Transverse colon (tissue), 4 donors: ENCODE measurements around the gene DUSP3.

Experiments
- CTCF ChIP-seq, 5 experiments: fragments of 200-600 bp in 3 of 5; fragments of 450-650 bp in 2 of 5; sonication (generic) in 3 of 5; IDR thresholded peaks; 1 replicate in 2 of 5; 2 replicates in 3 of 5; pipeline ENCODE4 v1.5.1; 2016 to 2017; ENCODE audit warnings: antibody characterized with exemption in 5 of 5, inconsistent platforms in 3 of 5, mild to moderate bottlenecking in 2 of 5, moderate library complexity in 1 of 5
- POLR2A ChIP-seq: fragments of 450-650 bp; IDR thresholded peaks from one replicate; pipeline ENCODE4 v1.6.1; 2016; ENCODE audit warnings: antibody characterized with exemption, mild to moderate bottlenecking, moderate library complexity
- POLR2AphosphoS5 ChIP-seq, 3 donors: sonication (generic); formaldehyde crosslinking; IDR thresholded peaks; one replicate each; pipeline ENCODE4 v1.6.1; 2016; ENCODE audit warnings: antibody characterized with exemption in 3 of 3

GRCh38 chr17:43822570-43823190 is 43.9 kb upstream of the DUSP3 start:
- TF ChIP-seq CTCF (IDR thresholded peaks at IDR 0.05) (no peak), POLR2A (no peak), POLR2AphosphoS5 (IDR thresholded peaks at IDR 0.05) (no peak)
